HEK293 (cell line): ENCODE results near the gene POLR1H.

ENCODE experiments used
- ATF2 ChIP-seq: fragments of 450-650 bp; formaldehyde crosslinking; IDR thresholded peaks from 2 replicates; pipeline ENCODE4 v1.5.1; 2016; ENCODE audit warnings: missing biosample characterization, missing genetic modification characterization, low read depth
- ELK4 ChIP-seq: IDR thresholded peaks from 2 replicates; pipeline ENCODE4 v1.6.1; 2011; ENCODE audit warnings: mild to moderate bottlenecking, low read depth, low read length, borderline replicate concordance
- MYNN ChIP-seq: fragments of 450-650 bp; formaldehyde crosslinking; IDR thresholded peaks from 2 replicates; pipeline ENCODE4 v1.5.1; 2016; ENCODE audit warnings: missing biosample characterization, missing genetic modification characterization, borderline replicate concordance
- PBX3 ChIP-seq: sonication (generic); formaldehyde crosslinking; IDR thresholded peaks from 2 replicates; pipeline ENCODE4 v1.8.1; 2022; ENCODE audit warnings: mild to moderate bottlenecking, moderate library complexity, missing genetic modification reagents
- RBAK ChIP-seq: fragments of 450-650 bp; formaldehyde crosslinking; IDR thresholded peaks from 2 replicates; pipeline ENCODE4 v1.5.1; 2016; ENCODE audit warnings: missing biosample characterization, missing genetic modification characterization
- REPIN1 ChIP-seq: fragments of 450-650 bp; formaldehyde crosslinking; IDR thresholded peaks from 2 replicates; pipeline ENCODE4 v1.5.1; 2017; ENCODE audit warnings: missing biosample characterization, missing genetic modification characterization, low read depth
- SCRT2 ChIP-seq: fragments of 450-650 bp; formaldehyde crosslinking; IDR thresholded peaks from 2 replicates; pipeline ENCODE4 v1.5.1; 2016; ENCODE audit warnings: missing biosample characterization, missing genetic modification characterization
- YY1 ChIP-seq: fragments of 450-650 bp; formaldehyde crosslinking; IDR thresholded peaks from 2 replicates; pipeline ENCODE4 v1.5.1; 2018; ENCODE audit warnings: missing biosample characterization, missing genetic modification characterization
- ZEB2 ChIP-seq: fragments of 450-650 bp; formaldehyde crosslinking; IDR thresholded peaks from 2 replicates; pipeline ENCODE4 v1.5.1; 2016; ENCODE audit warnings: missing biosample characterization, missing genetic modification characterization
- ZFP37 ChIP-seq: fragments of 450-650 bp; formaldehyde crosslinking; IDR thresholded peaks from 2 replicates; pipeline ENCODE4 v1.5.1; 2016; ENCODE audit warnings: missing biosample characterization, missing genetic modification characterization
- ZNF132 ChIP-seq: fragments of 450-650 bp; formaldehyde crosslinking; IDR thresholded peaks from 2 replicates; pipeline ENCODE4 v1.5.1; 2017; ENCODE audit warnings: missing biosample characterization, missing genetic modification characterization, borderline replicate concordance
- ZNF146 ChIP-seq: fragments of 450-650 bp; formaldehyde crosslinking; IDR thresholded peaks from 2 replicates; pipeline ENCODE4 v1.5.1; 2016; ENCODE audit warnings: missing biosample characterization, missing genetic modification characterization
- ZNF16 ChIP-seq: fragments of 450-650 bp; formaldehyde crosslinking; IDR thresholded peaks from 2 replicates; pipeline ENCODE4 v1.5.1; 2016; ENCODE audit warnings: low read depth, missing biosample characterization, missing genetic modification characterization
- ZNF18 ChIP-seq: fragments of 450-650 bp; formaldehyde crosslinking; IDR thresholded peaks from 2 replicates; pipeline ENCODE4 v1.5.1; 2016; ENCODE audit warnings: missing biosample characterization, missing genetic modification characterization
- ZNF211 ChIP-seq: fragments of 450-650 bp; formaldehyde crosslinking; IDR thresholded peaks from 2 replicates; pipeline ENCODE4 v1.5.1; 2016; ENCODE audit warnings: low read depth, missing biosample characterization, missing genetic modification characterization
- ZNF292 ChIP-seq: fragments of 450-650 bp; formaldehyde crosslinking; IDR thresholded peaks from 2 replicates; pipeline ENCODE4 v1.5.1; 2016; ENCODE audit warnings: low read depth, missing biosample characterization, missing genetic modification characterization, borderline replicate concordance
- ZNF302 ChIP-seq: fragments of 450-650 bp; formaldehyde crosslinking; IDR thresholded peaks from 2 replicates; pipeline ENCODE4 v1.5.1; 2016; ENCODE audit warnings: missing biosample characterization, missing genetic modification characterization, low read depth
- ZNF449 ChIP-seq: fragments of 450-650 bp; formaldehyde crosslinking; IDR thresholded peaks from 2 replicates; pipeline ENCODE4 v1.5.1; 2017; ENCODE audit warnings: missing biosample characterization, mild to moderate bottlenecking, missing genetic modification characterization, moderate library complexity
- ZNF473 ChIP-seq: fragments of 450-650 bp; formaldehyde crosslinking; IDR thresholded peaks from 2 replicates; pipeline ENCODE4 v1.5.1; 2017; ENCODE audit warnings: missing biosample characterization, missing genetic modification characterization
- ZNF513 ChIP-seq: fragments of 450-650 bp; IDR thresholded peaks from 2 replicates; pipeline ENCODE4 v1.5.1; 2018; ENCODE audit warnings: missing biosample characterization, missing genetic modification characterization
- ZNF549 ChIP-seq: fragments of 450-650 bp; IDR thresholded peaks from 2 replicates; pipeline ENCODE4 v1.5.1; 2018; ENCODE audit warnings: missing biosample characterization, missing genetic modification characterization, mild to moderate bottlenecking, inconsistent platforms, moderate library complexity
- ZNF555 ChIP-seq: fragments of 450-650 bp; formaldehyde crosslinking; conservative IDR thresholded peaks from 2 replicates; pipeline ENCODE4 v1.5.1; 2017; ENCODE audit warnings: missing biosample characterization, mild to moderate bottlenecking, missing genetic modification characterization, inconsistent platforms
- ZNF585B ChIP-seq: fragments of 450-650 bp; formaldehyde crosslinking; IDR thresholded peaks from 2 replicates; pipeline ENCODE4 v1.5.1; 2016; ENCODE audit warnings: missing biosample characterization, missing genetic modification characterization
- ZNF785 ChIP-seq: fragments of 450-650 bp; formaldehyde crosslinking; IDR thresholded peaks from 2 replicates; pipeline ENCODE4 v1.5.1; 2016; ENCODE audit warnings: missing biosample characterization, missing genetic modification characterization
- ZNF791 ChIP-seq: fragments of 450-650 bp; formaldehyde crosslinking; IDR thresholded peaks from 2 replicates; pipeline ENCODE4 v1.5.1; 2016; ENCODE audit warnings: missing biosample characterization, missing genetic modification characterization
- ZNF792 ChIP-seq: fragments of 450-650 bp; formaldehyde crosslinking; IDR thresholded peaks from 2 replicates; pipeline ENCODE4 v1.5.1; 2016; ENCODE audit warnings: missing biosample characterization, missing genetic modification characterization
- ZSCAN30 ChIP-seq: fragments of 450-650 bp; IDR thresholded peaks from 2 replicates; pipeline ENCODE4 v1.5.1; 2018; ENCODE audit warnings: missing biosample characterization, mild to moderate bottlenecking, missing genetic modification characterization, moderate library complexity
- ZSCAN5A ChIP-seq: fragments of 450-650 bp; formaldehyde crosslinking; IDR thresholded peaks from 2 replicates; pipeline ENCODE4 v1.5.1; 2016; ENCODE audit warnings: missing biosample characterization, missing genetic modification characterization

Gene POLR1H

GRCh38 chr6:30066577-30067459, 5.8 kb downstream of the POLR1H start, which contains the start of gene PPP1R11 (continued):
- TF ChIP-seq MYNN (peak; percentile 99), ZNF211 (tag by site-specific recombination) (no peak), ZFP37 (no peak), ZNF18 (tag by site-specific recombination) (no peak), ATF2 (no peak), ZNF555 (no peak), ZNF302 (tag by site-specific recombination) (no peak), ZNF449 (tag by site-specific recombination) (0 out of 2 replicates have a peak, but pooled peaks have one; percentile 22), ZNF792 (tag by site-specific recombination) (no peak), ZNF292 (tag by site-specific recombination) (no peak), PBX3 (CRISPR knock-in tag) (no peak; the same call in none of the 2 replicates), ZNF513 (tag by site-specific recombination) (no peak), ZNF785 (tag by site-specific recombination) (no peak), SCRT2 (no peak), ZNF791 (tag by site-specific recombination) (no peak), ZNF16 (tag by site-specific recombination) (no peak), ZNF146 (no peak), ZNF473 (tag by site-specific recombination) (no peak), RBAK (tag by site-specific recombination) (no peak), ELK4 (peak; percentile 85; the same call in 1 of the 2 replicates), ZNF549 (tag by site-specific recombination) (no peak), ZNF132 (tag by site-specific recombination) (no peak), REPIN1 (tag by site-specific recombination) (no peak; the same call in 1 of the 2 replicates), ZSCAN5A (tag by site-specific recombination) (no peak; the same call in 1 of the 2 replicates), YY1 (peak; percentile 40; the same call in 1 of the 2 replicates), ZSCAN30 (tag by site-specific recombination) (peak; percentile 79), ZEB2 (tag by site-specific recombination) (peak; percentile 64), ZNF585B (tag by site-specific recombination) (no peak)
